Skin of body (tissue), 2 donors: ENCODE data around the gene KRT83. TPM values are rescaled to one million over a fixed set of nuclear protein-coding genes. Genes with fewer than 3 reads are reported as not detected.
"Not testable (repeated sequence)": the region's sequence is repeated elsewhere in the genome, so short reads cannot be mapped to it uniquely, and the experiment has no call there.

Experiments used
- DNase-seq: peaks from one replicate; lab custom pipeline; 2025; lab: John Stamatoyannopoulos, UW
- total RNA-seq: library from RNA; depleted of rRNA; stranded (reverse); fragments of >200 nt; gene quantifications from one replicate; pipeline ENCODE4 v1.2.3, GENCODE V29; 2014

The KRT83 gene
- total RNA-seq, 1 donor from 2014 or later = 18.8 TPM

DNA sequence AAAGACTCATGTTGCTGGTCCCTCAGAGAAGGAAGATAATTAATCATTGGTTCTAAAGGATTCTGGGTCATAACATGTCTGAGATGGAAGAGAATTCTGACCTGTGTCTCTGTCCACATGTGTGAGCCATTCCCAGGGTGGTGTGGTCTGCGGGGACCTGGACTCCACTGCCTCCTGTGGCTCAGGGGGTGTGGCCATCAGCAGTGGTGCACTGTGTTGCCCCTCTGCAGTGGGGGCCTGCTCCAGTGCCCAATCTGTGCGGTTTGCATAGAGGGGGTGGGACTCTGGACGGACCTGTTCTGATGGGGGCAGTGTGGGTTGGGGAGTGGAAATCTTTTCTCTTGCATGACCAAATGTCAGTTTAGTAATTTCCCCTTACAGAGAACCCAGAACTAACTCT is 32.6 kb upstream of the KRT83 start:
- DNase-seq = no peak

GRCh38 chr12:52352951-52353350 is 31.8 kb upstream of the KRT83 start:
- DNase-seq = no peak

GRCh38 chr12:52351196-52352059 is 30.2 kb upstream of the KRT83 start:
- DNase-seq = no peak

GRCh38 chr12:52350786-52351185 is 29.6 kb upstream of the KRT83 start:
- DNase-seq = no peak

- no peak for DNase-seq
Observed at GRCh38 chr12:52350021-52350620, 28.9 kb upstream of the KRT83 start.

DNA sequence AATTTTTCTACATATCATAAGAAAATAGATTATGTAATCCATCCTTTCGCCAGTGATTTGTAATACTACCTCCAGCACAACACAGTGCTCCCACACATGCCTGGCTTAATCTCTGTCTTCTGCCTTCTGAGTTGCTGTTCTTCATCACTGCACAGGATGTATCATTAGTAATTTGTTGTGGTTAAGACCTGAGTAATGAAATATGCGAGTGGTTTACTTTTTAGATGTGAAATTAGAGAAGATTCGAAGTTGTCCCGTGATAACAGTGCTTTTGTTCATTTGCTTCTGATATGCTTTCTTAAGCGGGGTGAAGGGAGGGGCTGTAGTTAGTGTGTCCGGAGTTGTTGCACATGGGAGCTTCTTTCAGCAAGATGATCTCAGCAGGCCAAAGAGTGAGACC is 28.0 kb upstream of the KRT83 start:
- DNase-seq = no peak

- no peak for DNase-seq
Observed at GRCh38 chr12:52347551-52348510, 26.6 kb upstream of the KRT83 start.

DNA sequence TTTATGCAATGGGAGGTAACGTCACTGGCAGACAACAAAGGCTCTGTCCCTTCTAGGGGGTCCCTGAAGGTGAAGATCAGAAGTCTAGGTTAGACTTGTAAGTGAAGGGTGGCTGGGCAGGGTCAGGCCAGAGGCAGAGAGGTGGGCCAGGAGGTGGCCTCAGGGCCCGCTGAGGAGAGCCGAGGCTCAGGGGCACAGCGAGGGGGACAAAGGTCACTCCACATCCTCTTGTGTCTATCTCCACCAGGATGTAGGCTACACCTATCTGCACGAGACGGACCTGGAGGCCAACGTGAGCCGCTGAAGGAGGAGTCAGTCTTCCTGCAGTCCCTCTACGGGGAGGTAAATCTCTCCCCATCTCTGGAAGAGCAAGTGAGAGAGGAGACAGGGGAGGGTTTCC is 25.8 kb upstream of the KRT83 start:
- no peak for DNase-seq

DNA sequence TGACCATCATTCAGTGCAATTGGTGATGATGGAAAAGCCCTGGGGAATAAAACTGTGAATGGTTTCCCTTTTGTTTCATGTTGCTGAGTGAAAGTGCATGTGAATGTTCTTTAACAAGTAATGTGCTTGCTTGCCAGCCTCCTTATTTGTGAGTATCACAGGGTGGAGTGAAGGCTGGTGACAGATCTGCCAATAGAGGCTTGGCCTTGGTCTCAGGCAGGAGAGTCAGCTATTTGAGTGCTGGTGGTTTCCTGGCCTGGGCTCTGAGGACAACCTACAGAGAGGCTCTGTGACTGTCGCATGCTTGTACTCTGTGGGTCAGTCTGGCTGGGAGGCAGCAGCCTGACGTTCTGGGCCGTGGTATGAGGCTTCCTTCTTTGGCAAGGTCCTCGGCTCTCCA is 25.4 kb upstream of the KRT83 start:
- no peak for DNase-seq

- DNase-seq = not testable (repeated sequence)
Observed at GRCh38 chr12:52345041-52345440, 23.8 kb upstream of the KRT83 start.

DNA sequence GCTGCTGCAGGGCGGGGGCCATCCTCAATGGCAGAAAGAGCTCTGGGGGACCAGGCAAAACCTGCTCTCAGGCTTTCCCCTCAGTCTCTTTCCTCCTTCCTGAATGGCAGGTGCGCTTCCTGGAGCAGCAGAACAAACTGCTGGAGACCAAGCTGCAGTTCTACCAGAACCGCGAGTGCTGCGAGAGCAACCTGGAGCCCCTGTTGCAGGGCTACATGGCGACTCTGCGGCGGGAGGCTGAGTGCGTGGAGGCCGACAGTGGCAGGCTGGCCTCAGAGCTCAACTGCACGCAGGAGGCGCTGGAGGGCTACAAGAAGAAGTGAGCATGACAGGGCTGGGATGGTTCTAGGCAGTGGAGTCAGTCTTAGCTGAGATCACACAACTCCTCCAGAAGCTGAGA is 22.9 kb upstream of the KRT83 start:
- no peak for DNase-seq

- no peak for DNase-seq
Observed at GRCh38 chr12:52343550-52343949, 22.4 kb upstream of the KRT83 start.

DNA sequence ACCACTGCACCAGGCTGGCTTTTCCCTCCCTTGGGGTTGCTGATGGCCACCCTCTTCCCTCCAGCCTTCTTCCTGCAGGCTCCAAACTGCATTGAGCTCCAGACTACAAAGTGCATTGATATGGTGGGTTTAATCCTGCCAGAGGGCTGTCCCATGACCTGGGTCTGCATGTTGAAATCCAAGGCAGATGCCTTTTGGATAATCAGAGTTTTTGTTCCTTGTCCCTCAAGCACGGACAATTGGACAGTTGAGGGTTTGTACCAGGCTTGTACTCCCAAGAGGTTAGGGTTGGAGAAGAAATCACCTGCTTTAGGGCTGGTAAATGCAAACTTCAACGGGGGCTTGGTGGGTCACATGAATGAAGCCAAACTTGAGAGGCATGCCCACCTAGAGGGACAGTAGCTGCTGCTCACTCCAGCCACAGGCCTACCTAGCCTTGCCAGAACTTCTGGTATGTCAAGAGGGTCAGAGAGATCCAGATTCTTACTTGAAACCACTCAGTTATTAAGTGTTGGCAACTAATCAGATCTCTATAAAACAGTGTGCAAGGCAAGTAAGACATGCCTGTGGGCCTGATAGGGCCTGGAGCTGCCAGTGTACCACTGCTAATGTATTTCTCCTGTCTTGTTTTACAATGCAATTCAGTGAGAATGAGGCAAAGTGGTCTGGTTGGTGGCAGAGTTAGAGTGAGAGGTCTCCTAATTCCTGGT is 21.7 kb upstream of the KRT83 start:
- DNase-seq = no peak

DNA sequence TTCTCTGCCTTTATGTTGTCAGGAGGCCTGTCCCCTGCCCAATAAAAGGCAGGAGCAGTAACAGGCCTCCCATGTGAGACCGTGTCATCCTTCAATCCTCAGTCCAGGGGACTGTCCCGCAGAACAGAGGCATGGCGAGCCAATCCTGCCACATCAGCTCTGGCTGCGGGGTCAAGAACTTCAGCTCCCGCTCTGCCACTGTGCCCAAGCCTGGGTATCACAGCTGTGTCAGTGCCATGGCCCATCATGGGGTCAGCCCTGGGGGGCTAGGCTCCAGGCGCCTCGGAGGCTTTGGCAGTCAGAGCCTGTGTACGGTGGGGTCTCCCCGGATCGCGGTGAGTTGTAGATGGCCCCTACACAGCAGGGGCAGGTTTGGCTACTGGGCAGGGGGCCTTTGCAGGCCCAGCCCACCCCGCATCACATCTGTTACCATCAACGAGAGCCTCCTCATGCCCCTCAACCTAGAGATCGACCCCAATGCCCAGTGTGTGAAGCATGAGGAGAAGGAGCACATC is 19.9 kb upstream of the KRT83 start:
- no peak for DNase-seq

DNA sequence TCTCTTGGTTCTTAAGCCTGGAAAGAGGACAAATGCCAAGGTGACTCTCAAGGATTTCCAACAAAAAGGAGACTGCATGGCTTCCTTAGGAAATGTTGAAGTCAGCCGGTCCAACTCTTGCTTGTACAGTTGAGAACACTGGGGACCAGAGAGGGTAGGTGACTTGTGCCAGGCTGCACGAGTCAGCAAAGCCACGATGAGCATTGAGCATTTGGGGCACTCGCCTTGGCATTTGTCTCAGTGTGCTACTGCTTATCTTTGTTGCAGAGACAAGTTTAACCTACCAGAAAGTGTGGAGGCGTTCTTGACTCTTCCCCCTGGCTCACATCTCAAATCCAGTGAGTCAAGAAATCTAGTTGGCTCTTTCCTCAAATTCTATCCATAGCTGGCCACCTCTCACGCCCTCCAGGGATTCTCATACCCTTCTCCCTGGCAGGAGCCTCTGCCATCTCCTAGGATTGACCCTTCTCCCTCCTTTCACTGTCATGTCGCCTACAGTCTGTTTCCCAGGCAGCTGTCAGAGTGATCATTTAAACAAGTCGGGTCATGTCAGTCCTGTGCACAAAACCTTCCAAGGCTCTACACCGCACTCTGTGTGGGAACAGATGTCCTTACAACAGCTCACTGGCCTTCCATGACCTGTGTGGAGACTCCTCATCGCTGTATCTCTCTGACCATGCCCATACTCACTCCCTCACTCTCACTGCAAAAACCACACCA is 17.2 kb upstream of the KRT83 start:
- no peak for DNase-seq

GRCh38 chr12:52337054-52337453 is 15.9 kb upstream of the KRT83 start:
- no peak for DNase-seq

DNA sequence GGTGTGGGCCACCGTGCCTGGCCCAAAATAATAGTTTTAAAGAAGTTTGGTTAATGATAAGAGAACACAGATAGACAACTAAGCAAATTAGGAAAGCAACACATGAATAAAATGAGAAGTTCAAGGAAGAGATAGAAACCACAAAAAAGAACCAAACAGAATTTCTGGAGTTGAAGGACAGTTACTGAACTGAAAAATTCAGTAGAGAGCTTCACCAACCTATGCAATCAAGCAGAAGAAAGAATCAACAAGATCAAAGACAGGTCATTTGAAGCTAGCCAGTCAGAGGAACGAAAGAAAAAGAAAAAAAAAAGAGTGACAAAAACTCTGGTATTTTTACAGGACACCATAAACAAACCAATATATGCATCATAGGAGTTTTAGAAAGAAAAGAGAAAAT is 15.4 kb upstream of the KRT83 start:
- DNase-seq = no peak

GRCh38 chr12:52335598-52336262 is 14.5 kb upstream of the KRT83 start:
- no peak for DNase-seq

DNA sequence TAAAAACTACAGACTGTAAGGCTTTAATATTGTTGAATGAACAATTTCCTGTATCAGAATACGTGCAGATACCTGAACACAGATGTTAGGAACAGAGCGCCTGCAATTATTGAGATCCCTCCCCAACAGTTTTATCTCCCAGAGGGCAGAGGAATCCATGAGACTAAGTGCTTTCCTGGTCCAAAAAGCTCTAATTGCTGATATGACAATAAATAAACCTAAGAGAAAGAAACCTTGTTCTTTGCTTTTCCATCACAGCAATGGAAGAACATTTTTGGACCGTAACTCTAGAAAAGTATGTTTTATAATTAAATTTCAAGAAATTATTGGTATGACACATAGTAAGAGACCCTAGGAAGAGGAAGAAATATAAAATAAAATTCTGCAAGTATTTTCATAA is 13.0 kb upstream of the KRT83 start:
- DNase-seq = no peak

GRCh38 chr12:52333321-52333720 is 12.1 kb upstream of the KRT83 start:
- DNase-seq = no peak
